Fibroblast of pulmonary artery (primary cell): ENCODE measurements around the gene TMEM175.

ENCODE experiments used
- DNase-seq: peaks from one replicate; pipeline ENCODE4 v3.0.0-alpha.2; 2010; ENCODE audit warnings: low read depth
- H3K4me3 ChIP-seq: replicated peaks from 2 replicates; pipeline ENCODE4 v1.5.1; 2011; ENCODE audit warnings: low read depth, mild to moderate bottlenecking, control low read depth, low read length, moderate library complexity
- CTCF ChIP-seq: IDR thresholded peaks from 2 replicates; pipeline ENCODE4 v1.5.1; 2011; ENCODE audit warnings: mild to moderate bottlenecking, control low read depth, low read length, inconsistent platforms; ENCODE audit errors: missing control alignments

TMEM175 gene

GRCh38 chr4:892780-893179 is 39.5 kb upstream of the TMEM175 start:
- no peak overlapping the region for H3K4me3 ChIP-seq
- TF ChIP-seq CTCF, result no peak
- DNase-seq, result no peak

DNA sequence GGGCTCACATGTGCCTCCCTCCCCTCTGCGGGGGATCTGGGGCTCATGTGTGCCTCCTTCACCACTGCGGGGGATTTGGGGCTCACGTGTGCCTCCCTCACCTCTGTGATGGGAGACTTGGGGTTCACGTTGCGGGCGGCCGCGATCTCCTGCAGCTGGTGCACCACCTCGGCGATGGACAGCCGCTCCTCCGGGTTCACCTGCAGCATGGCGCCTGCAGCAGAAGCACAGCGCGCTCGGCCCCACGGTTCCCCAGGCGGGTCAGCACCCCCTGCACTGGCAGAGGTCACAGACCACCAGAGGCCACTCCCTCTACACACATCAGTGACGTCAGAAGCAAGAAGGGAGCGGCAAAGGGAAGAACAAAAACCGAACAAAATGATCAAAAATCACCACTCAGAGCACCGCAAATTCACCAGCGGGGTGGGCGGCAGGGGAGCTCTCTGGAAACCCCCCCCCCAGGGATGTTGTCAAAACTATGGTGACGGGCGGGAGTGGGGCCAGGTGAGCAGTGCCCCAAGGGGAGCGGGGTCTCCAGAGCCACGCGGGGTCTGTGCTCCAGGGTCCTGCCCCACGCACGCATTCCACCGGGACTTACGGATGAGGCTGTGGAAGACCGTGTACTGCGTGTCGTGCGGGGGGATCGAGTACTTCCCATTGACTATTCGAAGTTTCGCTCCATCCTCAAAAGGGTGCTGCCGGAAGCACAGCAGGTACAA is 38.8 kb upstream of the TMEM175 start:
- TF ChIP-seq CTCF, result no peak
- no peak overlapping the region for H3K4me3 ChIP-seq
- no peak for DNase-seq

GRCh38 chr4:893995-894705 is 38.1 kb upstream of the TMEM175 start:
- no peak overlapping the region for H3K4me3 ChIP-seq
- no peak for TF ChIP-seq CTCF
- DNase-seq, result no peak

GRCh38 chr4:895596-895995 is 36.7 kb upstream of the TMEM175 start:
- H3K4me3 ChIP-seq, result no peak overlapping the region
- no peak for DNase-seq
- TF ChIP-seq CTCF, result no peak

DNA sequence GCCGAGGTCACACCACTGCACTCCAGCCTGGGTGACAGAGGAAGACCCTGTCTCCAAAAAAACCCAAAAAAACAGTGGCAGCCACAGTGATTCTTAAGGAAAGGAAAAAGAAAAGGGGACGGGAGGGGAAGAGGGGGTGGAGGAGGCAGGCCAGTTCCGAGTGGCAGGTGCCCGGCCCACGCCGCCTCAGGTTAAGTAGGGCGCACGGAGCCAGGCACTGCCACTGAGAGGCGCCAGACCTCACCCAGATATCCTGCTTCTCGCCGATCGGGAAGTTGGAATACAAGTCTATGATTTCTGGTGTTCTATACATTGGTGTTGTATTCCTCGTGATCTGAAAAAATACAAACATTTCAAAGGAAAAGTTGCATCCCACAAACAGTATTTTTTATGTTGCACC is 36.0 kb upstream of the TMEM175 start:
- TF ChIP-seq CTCF, result no peak
- H3K4me3 ChIP-seq, result no peak overlapping the region
- DNase-seq, result no peak

GRCh38 chr4:896630-897029 is 35.6 kb upstream of the TMEM175 start:
- TF ChIP-seq CTCF, result no peak
- H3K4me3 ChIP-seq, result no peak overlapping the region
- no peak for DNase-seq

DNA sequence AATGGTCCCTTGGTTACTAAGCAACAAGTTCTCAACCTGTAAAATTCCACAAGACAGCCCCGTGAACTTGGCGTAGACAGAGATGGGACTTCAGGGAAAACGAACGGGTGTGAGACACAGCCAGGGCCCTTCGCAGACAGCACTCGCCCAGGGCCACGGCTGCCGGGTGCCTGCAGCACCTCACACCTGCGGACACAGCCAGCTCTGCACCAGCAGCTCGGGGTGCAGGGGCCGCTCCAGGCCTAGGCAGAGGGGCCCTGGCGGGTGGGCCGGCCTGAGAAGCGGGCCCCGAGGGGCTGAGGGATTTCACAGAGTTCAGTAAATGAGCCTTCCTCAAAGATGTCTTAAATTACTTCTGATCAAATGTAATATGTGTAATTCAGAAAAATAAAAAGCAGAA is 34.1 kb upstream of the TMEM175 start:
- no peak overlapping the region for H3K4me3 ChIP-seq
- TF ChIP-seq CTCF, result no peak
- no peak for DNase-seq
